Mesenchymal stem cell (in vitro differentiated cells and primary cell): ENCODE results near the gene RPS15A.

Experiments
- DNase-seq: peaks from one replicate; pipeline ENCODE4 v3.0.0-alpha.2; 2013
- H2AFZ ChIP-seq: one replicate; pipeline ENCODE4 v1.6.1; 2013; ENCODE audit warnings: low read depth, mild to moderate bottlenecking, control low read depth, inconsistent platforms, low read length, moderate library complexity
- H2AK5ac ChIP-seq: 2 replicates; pipeline ENCODE4 v1.6.1; 2013; ENCODE audit warnings: low read length, moderate library complexity, mild to moderate bottlenecking, inconsistent platforms; ENCODE audit not compliant: severe bottlenecking
- H2BK120ac ChIP-seq: one replicate; pipeline ENCODE4 v1.6.1; 2013; ENCODE audit warnings: low read depth, mild to moderate bottlenecking, inconsistent platforms, low read length, moderate library complexity
- H2BK12ac ChIP-seq, 2 experiments: one replicate each; pipeline ENCODE4 v1.6.1; 2013; ENCODE audit warnings: inconsistent platforms in 2 of 2, low read length in 2 of 2, mild to moderate bottlenecking in 2 of 2, moderate library complexity in 2 of 2, control low read depth in 1 of 2
- H2BK15ac ChIP-seq: one replicate; pipeline ENCODE4 v1.6.1; 2013; ENCODE audit warnings: mild to moderate bottlenecking, low read depth, inconsistent platforms; ENCODE audit not compliant: poor library complexity, severe bottlenecking
- H2BK5ac ChIP-seq: 2 replicates; pipeline ENCODE4 v1.6.1; 2013; ENCODE audit warnings: low read depth, mild to moderate bottlenecking, low read length, control low read depth, inconsistent platforms; ENCODE audit not compliant: poor library complexity, severe bottlenecking
- H3K14ac ChIP-seq, 2 experiments: one replicate each; pipeline ENCODE4 v1.6.1; 2013; ENCODE audit warnings: inconsistent platforms in 2 of 2, low read length in 2 of 2, control low read depth in 1 of 2, mild to moderate bottlenecking in 1 of 2, moderate library complexity in 1 of 2
- H3K18ac ChIP-seq, 2 experiments: one replicate each; pipeline ENCODE4 v1.6.1; 2013; ENCODE audit warnings: inconsistent platforms in 2 of 2, low read length in 2 of 2, control low read depth in 1 of 2, low read depth in 1 of 2, mild to moderate bottlenecking in 1 of 2
- H3K23ac ChIP-seq, 2 experiments: one replicate each; pipeline ENCODE4 v1.6.1; 2013; ENCODE audit warnings: inconsistent platforms in 2 of 2, low read length in 2 of 2, mild to moderate bottlenecking in 2 of 2, moderate library complexity in 2 of 2, control low read depth in 1 of 2
- H3K27ac ChIP-seq: 2 replicates; pipeline ENCODE4 v1.5.1; 2013; ENCODE audit warnings: mild to moderate bottlenecking, moderate library complexity, low read length, control low read depth, inconsistent platforms; ENCODE audit not compliant: poor library complexity, severe bottlenecking
- H3K27me3 ChIP-seq, 2 experiments: 2 replicates each; pipeline versions ENCODE4 v1.6.1 to v1.7.0; 2013; ENCODE audit warnings: low read length in 2 of 2, mild to moderate bottlenecking in 2 of 2, moderate library complexity in 2 of 2, control low read depth in 1 of 2, inconsistent platforms in 1 of 2; ENCODE audit not compliant: control insufficient read depth in 1 of 2, insufficient read depth in 1 of 2
- H3K36me3 ChIP-seq, 2 experiments: 2 replicates each; pipeline versions ENCODE4 v1.6.1 to v1.7.0; 2013; ENCODE audit warnings: low read length in 2 of 2, control low read depth in 1 of 2, inconsistent platforms in 1 of 2, low read depth in 1 of 2, mild to moderate bottlenecking in 1 of 2; ENCODE audit not compliant: insufficient read depth in 2 of 2, control insufficient read depth in 1 of 2
- H3K4ac ChIP-seq, 2 experiments: one replicate each; pipeline ENCODE4 v1.6.1; 2013; ENCODE audit warnings: inconsistent platforms in 2 of 2, low read length in 2 of 2, mild to moderate bottlenecking in 2 of 2, moderate library complexity in 2 of 2, control low read depth in 1 of 2, low read depth in 1 of 2
- H3K4me1 ChIP-seq: 2 replicates; pipeline ENCODE4 v1.6.1; 2013; ENCODE audit warnings: low read depth, low read length, control low read depth; ENCODE audit not compliant: control insufficient read depth, insufficient read depth
- H3K4me2 ChIP-seq: 2 replicates; pipeline ENCODE4 v1.6.1; 2013; ENCODE audit warnings: low read length, mild to moderate bottlenecking, inconsistent platforms; ENCODE audit not compliant: poor library complexity, severe bottlenecking
- H3K4me3 ChIP-seq, 2 experiments: 2 replicates each; pipeline versions ENCODE4 v1.5.1 to v1.7.0; 2013; ENCODE audit warnings: low read length in 2 of 2, mild to moderate bottlenecking in 2 of 2, control low read depth in 1 of 2, low read depth in 1 of 2; ENCODE audit not compliant: insufficient read depth in 1 of 2
- H3K79me1 ChIP-seq: replicated peaks from 2 replicates; pipeline ENCODE4 v1.6.1; 2013; ENCODE audit warnings: mild to moderate bottlenecking, control low read depth, low read length, inconsistent platforms; ENCODE audit not compliant: poor library complexity, severe bottlenecking
- H3K9ac ChIP-seq: 2 replicates; pipeline ENCODE4 v1.7.0; 2013; ENCODE audit warnings: mild to moderate bottlenecking, low read length, moderate library complexity
- H3K9me3 ChIP-seq: 2 replicates; pipeline ENCODE4 v1.7.0; 2013; ENCODE audit warnings: mild to moderate bottlenecking, low read length; ENCODE audit not compliant: control insufficient read depth
- H4K8ac ChIP-seq: one replicate; pipeline ENCODE4 v1.6.1; 2013; ENCODE audit warnings: inconsistent platforms, mild to moderate bottlenecking, low read length, moderate library complexity
- H4K91ac ChIP-seq: one replicate; pipeline ENCODE4 v1.6.1; 2013; ENCODE audit warnings: mild to moderate bottlenecking, low read length, inconsistent platforms
- WGBS: methylation state at CpG from one replicate; pipeline ENCODE4 v1.1.7; 2013; ENCODE audit warnings: mixed read lengths; 5-methylcytosine and 5-hydroxymethylcytosine counted together

Gene RPS15A

DNA sequence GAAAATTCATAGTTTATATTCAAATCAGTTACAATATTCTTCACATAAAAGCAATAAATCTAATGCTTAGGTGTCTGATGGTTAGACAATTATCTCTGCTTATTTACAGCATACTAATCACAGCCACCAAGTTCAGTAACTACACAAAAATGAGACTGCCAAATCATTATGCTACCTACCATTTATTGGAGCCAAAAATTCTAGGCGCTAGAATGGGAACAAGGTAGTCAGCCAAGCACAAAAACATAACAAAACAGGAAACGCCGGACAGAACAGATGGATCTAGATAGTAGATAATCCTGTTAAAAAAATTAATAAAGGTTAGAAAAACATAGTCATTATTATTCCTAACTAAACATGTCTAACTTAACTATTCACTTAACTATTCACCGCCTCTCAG is 7.6 kb upstream of the RPS15A start:
- H3K27me3 ChIP-seq, result no peaks in the 10 kb centered on the region
- H3K9ac ChIP-seq, result peak overlapping the region; percentile 2
- H3K4ac ChIP-seq, result no peak overlapping the region
- no peak overlapping the region for H2AFZ ChIP-seq
- peaks cover 5% of the 10 kb centered on the region for H3K4me1 ChIP-seq
- H3K79me1 ChIP-seq, result peaks cover 4% of the 10 kb centered on the region
- no peak overlapping the region for H3K14ac ChIP-seq
- H2BK120ac ChIP-seq, result no peak overlapping the region
- H2AK5ac ChIP-seq, result no peak overlapping the region
- no peak overlapping the region for H2BK12ac ChIP-seq
- H3K9me3 ChIP-seq, result no peaks in the 10 kb centered on the region
- no peak overlapping the region for H3K4me2 ChIP-seq
- no peak overlapping the region for H3K27ac ChIP-seq
- H3K18ac ChIP-seq, result no peak overlapping the region
- no peak overlapping the region for H4K91ac ChIP-seq
- no peak overlapping the region for H2BK15ac ChIP-seq
- no peak overlapping the region for H2BK5ac ChIP-seq
- WGBS, result 100% methylated on average over 2 of the region's 4 CpGs
- H3K4me3 ChIP-seq, result no peak overlapping the region
- no peak overlapping the region for H3K23ac ChIP-seq
- H4K8ac ChIP-seq, result no peak overlapping the region
- DNase-seq, result no peak
- peaks cover 14 to 51% of the 10 kb centered on the region in 2 experiments for H3K36me3 ChIP-seq

DNA sequence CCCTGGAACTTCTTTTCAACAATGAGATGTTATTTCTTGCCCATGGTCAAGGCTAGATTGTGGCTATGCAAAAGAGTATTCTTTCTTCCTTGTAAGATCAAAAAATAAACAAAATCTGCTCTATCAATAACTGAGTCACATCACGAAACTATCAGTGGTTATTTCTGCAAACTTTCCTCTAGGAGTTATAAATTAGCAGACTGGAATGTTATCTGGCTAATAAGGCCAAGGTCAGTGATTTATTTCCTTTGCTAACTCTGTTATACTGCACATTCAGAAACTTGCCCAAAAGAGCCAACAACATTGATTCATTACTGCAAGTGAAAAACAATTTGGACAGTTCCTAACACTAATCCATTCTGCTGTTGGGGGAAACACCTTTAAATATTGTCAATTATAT is 6.2 kb upstream of the RPS15A start:
- H3K27me3 ChIP-seq, result no peaks in the 10 kb centered on the region

DNA sequence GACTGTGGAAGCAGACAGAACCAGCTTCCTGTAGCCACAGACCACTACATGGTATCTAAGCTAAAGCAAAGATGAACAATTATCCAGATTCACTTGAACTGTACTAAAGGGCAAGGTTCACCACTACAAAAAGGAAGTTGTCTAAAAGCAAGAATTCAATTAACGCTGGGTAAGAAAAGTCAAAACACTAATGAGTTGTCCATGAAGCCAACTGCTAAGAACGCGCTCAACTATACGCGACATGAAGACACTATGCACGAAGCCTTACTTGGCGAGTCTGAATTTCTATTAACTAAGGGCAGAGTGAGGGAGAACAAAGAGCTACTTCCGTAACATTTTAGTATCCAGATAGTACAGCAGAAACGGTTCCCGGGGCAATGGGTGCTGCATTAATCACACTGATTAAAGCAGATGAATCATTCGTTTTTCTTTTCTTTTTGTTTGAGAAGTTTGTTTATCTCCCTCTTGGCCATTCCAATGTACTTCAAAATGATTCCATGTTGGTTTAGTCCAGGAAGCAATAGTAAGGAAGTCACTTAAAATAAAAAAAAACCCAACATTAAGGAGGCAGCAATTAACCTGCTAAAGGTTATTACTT is 2.8 kb upstream of the RPS15A start:
- H3K14ac ChIP-seq, result no peak overlapping the region
- DNase-seq, result no peak

More for the DNA sequence above, 6.2 kb upstream of the RPS15A start:
- no peak overlapping the region for H3K4me3 ChIP-seq
- H2BK12ac ChIP-seq, result no peak overlapping the region
- H2BK15ac ChIP-seq, result no peak overlapping the region
- H3K4me2 ChIP-seq, result no peak overlapping the region
- DNase-seq, result no peak
- H3K9ac ChIP-seq, result no peak overlapping the region
- 20% methylated on average over 1 of the region's 1 CpG for WGBS
- H2AK5ac ChIP-seq, result no peak overlapping the region
- H3K18ac ChIP-seq, result no peak overlapping the region
- H2BK5ac ChIP-seq, result no peak overlapping the region
- H3K23ac ChIP-seq, result no peak overlapping the region
- no peak overlapping the region for H2BK120ac ChIP-seq
- no peak overlapping the region for H4K8ac ChIP-seq
- H3K36me3 ChIP-seq, result peaks cover 11 to 65% of the 10 kb centered on the region in 2 experiments
- H3K4me1 ChIP-seq, result peaks cover 2% of the 10 kb centered on the region
- H3K4ac ChIP-seq, result no peak overlapping the region
- H3K27ac ChIP-seq, result no peak overlapping the region
- peaks cover 2% of the 10 kb centered on the region for H3K79me1 ChIP-seq
- H3K14ac ChIP-seq, result no peak overlapping the region
- no peaks in the 10 kb centered on the region for H3K9me3 ChIP-seq
- H4K91ac ChIP-seq, result no peak overlapping the region
- H2AFZ ChIP-seq, result no peak overlapping the region

DNA sequence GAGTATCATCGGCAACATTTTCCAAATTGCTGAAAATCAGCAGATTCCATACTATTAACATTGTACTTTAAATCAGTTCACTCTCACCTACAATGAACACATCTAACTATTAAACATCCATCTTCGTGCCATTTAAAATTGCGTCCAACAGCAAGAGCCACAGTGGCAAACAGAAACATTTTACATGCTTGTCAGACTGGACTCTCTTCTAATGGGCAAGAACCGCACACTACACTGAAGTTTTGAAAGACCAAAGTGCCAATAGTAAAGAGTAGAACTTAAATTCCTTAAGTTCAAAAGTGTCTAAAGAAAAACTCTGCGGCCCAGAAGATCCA is 652 bp downstream of the RPS15A start:
- Histone ChIP-seq H3K36me3 (peaks cover 36 to 77% of the 10 kb centered on the region in 2 experiments), H3K4ac (peak overlapping the region; percentile 96 to 98), H3K23ac (no peak overlapping the region), H2BK15ac (no peak overlapping the region), H4K8ac (no peak overlapping the region), H2BK120ac (no peak overlapping the region), H3K4me2 (peak overlapping the region; percentile 71), H3K4me1 (peaks cover 12% of the 10 kb centered on the region), H2BK5ac (peak overlapping the region; percentile 48), H3K27me3 (no peaks in the 10 kb centered on the region), H2AFZ (no peak overlapping the region), H3K9me3 (no peaks in the 10 kb centered on the region), H3K18ac (peak overlapping the region in 1 of 2 experiments; percentile 99), H3K27ac (peak overlapping the region; percentile 25), H2BK12ac (no peak overlapping the region), H2AK5ac (peak overlapping the region; percentile 54), H3K14ac (no peak overlapping the region), H4K91ac (no peak overlapping the region), H3K4me3 (peak overlapping the region; percentile 80 to 88), H3K9ac (peak overlapping the region; percentile 93), H3K79me1 (peaks cover 4% of the 10 kb centered on the region)
- 0% methylated on average over 5 of the region's 5 CpGs for WGBS
- no peak for DNase-seq

More for the DNA sequence above, 2.8 kb upstream of the RPS15A start:
- Histone ChIP-seq H2AFZ (no peak overlapping the region), H3K4me1 (peaks cover 4% of the 10 kb centered on the region), H3K27ac (no peak overlapping the region), H3K23ac (no peak overlapping the region), H4K91ac (no peak overlapping the region), H3K9me3 (no peaks in the 10 kb centered on the region), H3K36me3 (peaks cover 19 to 76% of the 10 kb centered on the region in 2 experiments), H2AK5ac (no peak overlapping the region), H3K27me3 (no peaks in the 10 kb centered on the region), H4K8ac (no peak overlapping the region), H3K9ac (no peak overlapping the region), H3K4me3 (no peak overlapping the region), H2BK12ac (no peak overlapping the region), H3K79me1 (peaks cover 4% of the 10 kb centered on the region), H2BK15ac (no peak overlapping the region), H2BK120ac (no peak overlapping the region), H3K4me2 (no peak overlapping the region), H3K4ac (no peak overlapping the region), H2BK5ac (no peak overlapping the region), H3K18ac (no peak overlapping the region)
- WGBS, result 98% methylated on average over 8 of the region's 11 CpGs
